Measurements from ENCODE around the gene AFDN.

Gene AFDN

DNA sequence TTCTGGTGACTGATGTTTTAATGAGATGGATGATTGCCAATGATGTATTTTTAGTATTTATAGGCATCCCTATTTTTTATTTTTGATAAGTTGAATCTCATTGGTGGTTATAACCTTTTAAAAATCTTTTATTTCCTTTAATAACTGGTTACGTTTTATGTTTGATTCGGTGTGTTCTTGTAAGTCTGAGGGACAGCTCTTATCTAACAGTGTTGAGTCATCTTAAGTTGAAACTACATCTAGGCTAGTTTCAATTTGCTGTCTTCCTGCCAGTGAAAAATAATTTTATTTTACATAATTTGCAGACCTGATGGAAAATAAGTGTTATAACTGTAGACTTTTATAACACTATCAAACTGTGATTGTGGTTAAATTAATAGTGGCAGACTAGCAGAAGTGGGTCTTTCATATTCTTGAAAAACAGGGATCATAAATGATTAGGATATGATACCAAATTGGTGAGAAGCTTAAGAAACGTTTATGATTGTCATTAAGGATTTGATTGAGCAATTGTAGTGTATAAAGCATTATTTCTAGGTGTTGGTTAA, 4.6 kb downstream of the AFDN start:
- H4K20me1 ChIP-seq (ENCODE audit: insufficient read depth, low read length) = no peaks in the 10 kb centered on the region
- no peak overlapping the region for H3K4me2 ChIP-seq (ENCODE audit: insufficient read depth, low read length)
- H3K4me1 ChIP-seq (ENCODE audit: insufficient read depth, low read length) = no peaks in the 10 kb centered on the region
- H3K27ac ChIP-seq (ENCODE audit: low read length) = no peak overlapping the region
- no peak for ATAC-seq (ENCODE audit: insufficient read depth, low read depth)
- no peak for TF ChIP-seq EZH2 (IDR thresholded peaks at IDR 0.05; ENCODE audit: borderline replicate concordance, low read depth, low read length, severe bottlenecking)
- TF ChIP-seq CTCF (IDR thresholded peaks at IDR 0.05; ENCODE audit: borderline replicate concordance, extremely low read depth, low read length, poor library complexity, severe bottlenecking) = no peak
- DNase-seq = no peak
- H3K9me3 ChIP-seq (ENCODE audit: insufficient read depth, low read length, severe bottlenecking) = no peaks in the 10 kb centered on the region
- H3K79me2 ChIP-seq (ENCODE audit: insufficient read depth, low read length) = no peaks in the 10 kb centered on the region
- H3K27me3 ChIP-seq (ENCODE audit: insufficient read depth, low read length, poor library complexity) = peaks cover 4% of the 10 kb centered on the region
- no peak overlapping the region for H2AFZ ChIP-seq (ENCODE audit: low read depth, low read length)
- no peaks in the 10 kb centered on the region for H3K36me3 ChIP-seq (ENCODE audit: insufficient read depth, low read length)
- no peak overlapping the region for H3K9ac ChIP-seq (ENCODE audit: low read depth, low read length)
- H3K4me3 ChIP-seq (ENCODE audit: low read depth in 1 of 2, low read length in 2 of 2) = no peak overlapping the region

- no peaks in the 10 kb centered on the region for H3K4me1 ChIP-seq (ENCODE audit: insufficient read depth, low read length)
- no peaks in the 10 kb centered on the region for H3K79me2 ChIP-seq (ENCODE audit: insufficient read depth, low read length)
- H4K20me1 ChIP-seq (ENCODE audit: insufficient read depth, low read length) = no peaks in the 10 kb centered on the region
Observed at GRCh38 chr6:167832497-167833395, 6.0 kb downstream of the AFDN start.

GRCh38 chr6:167833396-167833763, 6.7 kb downstream of the AFDN start:
- no peak overlapping the region for H2AFZ ChIP-seq (ENCODE audit: low read depth, low read length)
- no peaks in the 10 kb centered on the region for H4K20me1 ChIP-seq (ENCODE audit: insufficient read depth, low read length)
- no peak overlapping the region for H3K9ac ChIP-seq (ENCODE audit: low read depth, low read length)
- H3K36me3 ChIP-seq (ENCODE audit: insufficient read depth, low read length) = no peaks in the 10 kb centered on the region
- peaks cover 4% of the 10 kb centered on the region for H3K27me3 ChIP-seq (ENCODE audit: insufficient read depth, low read length, poor library complexity)
- no peak for TF ChIP-seq EZH2 (IDR thresholded peaks at IDR 0.05; ENCODE audit: borderline replicate concordance, low read depth, low read length, severe bottlenecking)
- no peak for TF ChIP-seq CTCF (IDR thresholded peaks at IDR 0.05; ENCODE audit: borderline replicate concordance, extremely low read depth, low read length, poor library complexity, severe bottlenecking)
- H3K4me1 ChIP-seq (ENCODE audit: insufficient read depth, low read length) = no peaks in the 10 kb centered on the region
- no peak overlapping the region for H3K27ac ChIP-seq (ENCODE audit: low read length)
- H3K9me3 ChIP-seq (ENCODE audit: insufficient read depth, low read length, severe bottlenecking) = no peaks in the 10 kb centered on the region
- DNase-seq = no peak
- no peak overlapping the region for H3K4me2 ChIP-seq (ENCODE audit: insufficient read depth, low read length)
- no peak overlapping the region for H3K4me3 ChIP-seq (ENCODE audit: low read depth in 1 of 2, low read length in 2 of 2)
- ATAC-seq (ENCODE audit: insufficient read depth, low read depth) = no peak
- H3K79me2 ChIP-seq (ENCODE audit: insufficient read depth, low read length) = no peaks in the 10 kb centered on the region

More at GRCh38 chr6:167832497-167833395, 6.0 kb downstream of the AFDN start:
- H3K9me3 ChIP-seq (ENCODE audit: insufficient read depth, low read length, severe bottlenecking) = no peaks in the 10 kb centered on the region
- ATAC-seq (ENCODE audit: insufficient read depth, low read depth) (no peak), DNase-seq (no peak)
- TF ChIP-seq CTCF (IDR thresholded peaks at IDR 0.05; ENCODE audit: borderline replicate concordance, extremely low read depth, low read length, poor library complexity, severe bottlenecking) (no peak), EZH2 (IDR thresholded peaks at IDR 0.05; ENCODE audit: borderline replicate concordance, low read depth, low read length, severe bottlenecking) (no peak)
- peaks cover 4% of the 10 kb centered on the region for H3K27me3 ChIP-seq (ENCODE audit: insufficient read depth, low read length, poor library complexity)
- H3K36me3 ChIP-seq (ENCODE audit: insufficient read depth, low read length) = no peaks in the 10 kb centered on the region
- no peak overlapping the region for H3K9ac ChIP-seq (ENCODE audit: low read depth, low read length)
- no peak overlapping the region for H2AFZ ChIP-seq (ENCODE audit: low read depth, low read length)
- H3K27ac ChIP-seq (ENCODE audit: low read length) = no peak overlapping the region
- no peak overlapping the region for H3K4me3 ChIP-seq (ENCODE audit: low read depth in 1 of 2, low read length in 2 of 2)
- no peak overlapping the region for H3K4me2 ChIP-seq (ENCODE audit: insufficient read depth, low read length)

Measured in DND-41 (cell line).